Measurements from ENCODE around the gene PDZD7. TPM values are rescaled to one million over a fixed set of nuclear protein-coding genes. Genes with fewer than 3 reads are reported as not detected.

PDZD7 gene
- polyA plus RNA-seq, 1 of the 3 experiments (the other 2 are of a cell fraction) = 1.9 TPM

GRCh38 chr10:101054351-101054750 lies 23.4 kb upstream of the PDZD7 start:
- ChIA-PET POLR2A (interaction anchor here (1.8 kb wide), 1 partner anchor 11 kb away, joined by 5 read pairs; no protein-coding TSS in a partner anchor), CTCF (interaction anchor here (1.8 to 18.9 kb wide), 5 partner anchors 14 to 86 kb away, joined by 4 to 234 read pairs (median 11); no protein-coding TSS in a partner anchor)
- no peak for DNase-seq
- no peaks in the 10 kb centered on the region for H3K9me3 ChIP-seq
- H3K9ac ChIP-seq = no peak overlapping the region
- H3K36me3 ChIP-seq (replicated peaks in 1 of 2; ENCODE audit: control insufficient read depth in 1 of 2, insufficient read depth in 2 of 2, low read length in 1 of 2) = no peaks in the 10 kb centered on the region
- H3K4me1 ChIP-seq (ENCODE audit: control insufficient read depth in 1 of 2, insufficient read depth in 2 of 2, low read depth in 1 of 2, low read length in 1 of 2) = peaks cover 5 to 7% of the 10 kb centered on the region in 2 experiments; a peak in 1 of 4 replicates
- no peak overlapping the region for H3K27ac ChIP-seq (ENCODE audit: low read depth in 2 of 2, low read length in 1 of 2)
- H3K79me2 ChIP-seq (ENCODE audit: insufficient read depth) = peaks cover 62% of the 10 kb centered on the region
- peaks cover 11% of the 10 kb centered on the region for H3F3A ChIP-seq (replicated peaks; ENCODE audit: insufficient read depth)
- TF ChIP-seq CHD2 (IDR thresholded peaks at IDR 0.05; ENCODE audit: low read length, partially characterized antibody) = no peak
- no peak for TF ChIP-seq EZH2phosphoT487 (IDR thresholded peaks at IDR 0.05; ENCODE audit: borderline replicate concordance, low read depth)
- TF ChIP-seq FOXM1 (IDR thresholded peaks at IDR 0.05; ENCODE audit: low read depth) = no peak
- TF ChIP-seq RFX5 (IDR thresholded peaks at IDR 0.05; ENCODE audit: low read length) = no peak
- no peak for TF ChIP-seq JUND (IDR thresholded peaks at IDR 0.05)
- no peak for TF ChIP-seq GABPA (IDR thresholded peaks at IDR 0.05; ENCODE audit: low read depth)
- TF ChIP-seq TCF12 (IDR thresholded peaks at IDR 0.05) = no peak
- TF ChIP-seq MEF2A (IDR thresholded peaks at IDR 0.05; ENCODE audit: borderline replicate concordance, low read depth) = no peak
- no peak for TF ChIP-seq SIN3A (IDR thresholded peaks at IDR 0.05; ENCODE audit: borderline replicate concordance, low read depth, low read length)
- 95% methylated on average over 1 of the region's 1 CpG for WGBS (ENCODE audit: low lambda C conversion rate)
- no peak overlapping the region for H3K4me2 ChIP-seq
- H2AFZ ChIP-seq (ENCODE audit: low read depth) = no peak overlapping the region
- no peaks in the 10 kb centered on the region for H4K20me1 ChIP-seq (ENCODE audit: insufficient read depth)
- no peaks in the 10 kb centered on the region for H3K27me3 ChIP-seq (ENCODE audit: insufficient read depth)
- H3K4me3 ChIP-seq (ENCODE audit: low read depth in 2 of 2, low read length in 1 of 2) = no peak overlapping the region
- H3K9me2 ChIP-seq = no peaks in the 10 kb centered on the region

DNA sequence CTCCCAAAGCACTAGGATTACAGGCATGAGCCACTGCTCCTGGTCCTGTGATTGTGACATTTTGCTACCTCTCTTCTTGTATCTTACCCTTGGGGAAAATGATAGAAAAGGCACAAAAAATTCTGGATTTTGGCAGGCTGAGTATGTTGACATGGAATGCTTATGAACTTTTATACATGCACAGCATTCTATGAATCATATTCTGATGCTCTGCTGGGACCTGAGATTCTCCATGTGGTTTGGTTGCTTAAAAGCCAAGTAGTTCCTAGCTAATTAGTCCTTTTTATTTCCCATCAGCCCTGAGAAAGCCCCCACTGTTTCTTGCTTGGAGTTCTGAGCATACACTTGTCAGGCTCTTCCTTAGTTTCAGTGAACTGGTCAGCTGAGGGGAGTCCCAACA lies 22.6 kb upstream of the PDZD7 start:
- no peaks in the 10 kb centered on the region for H3K36me3 ChIP-seq (replicated peaks in 1 of 2; ENCODE audit: control insufficient read depth in 1 of 2, insufficient read depth in 2 of 2, low read length in 1 of 2)
- no peak overlapping the region; the same call in 1 of the 2 replicates for H2AFZ ChIP-seq (ENCODE audit: low read depth)
- H3K4me2 ChIP-seq = 0 out of 2 replicates have a peak overlapping the region, but pooled peaks have one; percentile 22
- H3K9me3 ChIP-seq = no peaks in the 10 kb centered on the region
- POLR2A ChIA-PET = no interaction called here
- TF ChIP-seq EP300 (IDR thresholded peaks at IDR 0.05; ENCODE audit: borderline replicate concordance in 1 of 2, low read depth in 1 of 2, low read length in 1 of 2) = no peak
- TF ChIP-seq USF2 (IDR thresholded peaks at IDR 0.05; ENCODE audit: borderline replicate concordance, low read depth, low read length) = no peak
- TF ChIP-seq SMC3 (IDR thresholded peaks at IDR 0.05; ENCODE audit: low read depth, low read length) = no peak
- TF ChIP-seq CHD2 (IDR thresholded peaks at IDR 0.05; ENCODE audit: low read length, partially characterized antibody) = no peak
- TF ChIP-seq, protein P1, sequence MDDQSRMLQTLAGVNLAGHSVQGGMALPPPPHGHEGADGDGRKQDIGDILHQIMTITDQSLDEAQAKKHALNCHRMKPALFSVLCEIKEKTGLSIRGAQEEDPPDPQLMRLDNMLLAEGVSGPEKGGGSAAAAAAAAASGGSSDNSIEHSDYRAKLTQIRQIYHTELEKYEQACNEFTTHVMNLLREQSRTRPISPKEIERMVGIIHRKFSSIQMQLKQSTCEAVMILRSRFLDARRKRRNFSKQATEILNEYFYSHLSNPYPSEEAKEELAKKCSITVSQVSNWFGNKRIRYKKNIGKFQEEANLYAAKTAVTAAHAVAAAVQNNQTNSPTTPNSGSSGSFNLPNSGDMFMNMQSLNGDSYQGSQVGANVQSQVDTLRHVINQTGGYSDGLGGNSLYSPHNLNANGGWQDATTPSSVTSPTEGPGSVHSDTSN (IDR thresholded peaks at IDR 0.05) = no peak
- TF ChIP-seq RCOR1 (IDR thresholded peaks at IDR 0.05; ENCODE audit: low read length) = no peak
- TF ChIP-seq CTCF (IDR thresholded peaks at IDR 0.05) = no peak
- no peak overlapping the region for H3K9ac ChIP-seq
- H3K4me1 ChIP-seq (ENCODE audit: control insufficient read depth in 1 of 2, insufficient read depth in 2 of 2, low read depth in 1 of 2, low read length in 1 of 2) = peaks cover 4 to 5% of the 10 kb centered on the region in 2 experiments; a peak in 1 of 4 replicates
- H4K20me1 ChIP-seq (ENCODE audit: insufficient read depth) = no peaks in the 10 kb centered on the region
- H3K27me3 ChIP-seq (ENCODE audit: insufficient read depth) = no peaks in the 10 kb centered on the region
- CTCF ChIA-PET = interaction anchor here (0.7 to 7.5 kb wide), 6 partner anchors 11 to 89 kb away, joined by 3 to 70 read pairs (median 22); no protein-coding TSS in a partner anchor
- no peaks in the 10 kb centered on the region for H3K9me2 ChIP-seq
- DNase-seq = no peak
- no peak overlapping the region; a peak in 1 of 4 replicates for H3K27ac ChIP-seq (ENCODE audit: low read depth in 2 of 2, low read length in 1 of 2)
- H3K79me2 ChIP-seq (ENCODE audit: insufficient read depth) = peaks cover 53% of the 10 kb centered on the region
- H3K4me3 ChIP-seq (ENCODE audit: low read depth in 2 of 2, low read length in 1 of 2) = no peak overlapping the region
- peaks cover 11% of the 10 kb centered on the region for H3F3A ChIP-seq (replicated peaks; ENCODE audit: insufficient read depth)
